Measurements from ENCODE around the gene EXOC3L1. TPM values are rescaled to one million over a fixed set of nuclear protein-coding genes. Genes with fewer than 3 reads are reported as not detected.

Gene EXOC3L1
- total and polyA plus RNA-seq, 2 of the 13 experiments (the other 11 are each of a cell fraction or from before 2014, with no cell fraction given): 0.12 TPM; not detected in 1

GRCh38 chr16:67164599-67165061 is 25.3 kb downstream of the EXOC3L1 start, which contains the start of gene HSF4 (continued):
- peak; percentile 100 for TF ChIP-seq SP5 (CRISPR knock-in tag; IDR thresholded peaks at IDR 0.05; ENCODE audit: borderline replicate concordance, low read depth)
- peak; percentile 96 for TF ChIP-seq ZNF687 (CRISPR knock-in tag; IDR thresholded peaks at IDR 0.05)
- TF ChIP-seq ZKSCAN1 (IDR thresholded peaks at IDR 0.05; ENCODE audit: low read length): no peak
- TF ChIP-seq MLLT10 (CRISPR knock-in tag; IDR thresholded peaks at IDR 0.05): no peak
- no peak for TF ChIP-seq NCOA5 (CRISPR knock-in tag; IDR thresholded peaks at IDR 0.05)
- TF ChIP-seq DR1 (CRISPR knock-in tag; IDR thresholded peaks at IDR 0.05): no peak; the same call in 1 of the 2 replicates
- TF ChIP-seq ZFP82 (CRISPR knock-in tag; IDR thresholded peaks at IDR 0.05; ENCODE audit: borderline replicate concordance): peak; percentile 62; the same call in 1 of the 2 replicates
- TF ChIP-seq ZNF709 (CRISPR knock-in tag; IDR thresholded peaks at IDR 0.05): no peak; the same call in 1 of the 2 replicates
- TF ChIP-seq ARID2 (CRISPR knock-in tag; IDR thresholded peaks at IDR 0.05; ENCODE audit: borderline replicate concordance): peak; percentile 75; the same call in 1 of the 2 replicates
- peak; percentile 92; the same call in 1 of the 2 replicates for TF ChIP-seq ZNF589 (CRISPR knock-in tag; conservative IDR thresholded peaks at IDR 0.05)
- peak; percentile 89; the same call in 1 of the 2 replicates for TF ChIP-seq TSC22D2 (CRISPR knock-in tag; IDR thresholded peaks at IDR 0.05; ENCODE audit: borderline replicate concordance)
- TF ChIP-seq ZKSCAN8 (CRISPR knock-in tag; IDR thresholded peaks at IDR 0.05; ENCODE audit: borderline replicate concordance): peak; percentile 69; the same call in 1 of the 2 replicates
- TF ChIP-seq KLF6 (CRISPR knock-in tag; IDR thresholded peaks at IDR 0.05): peak; percentile 88; the same call in 1 of the 2 replicates
- no peak for TF ChIP-seq NFE2 (CRISPR knock-in tag; IDR thresholded peaks at IDR 0.05)
- TF ChIP-seq UBTF (CRISPR knock-in tag; IDR thresholded peaks at IDR 0.05): peak; percentile 96
- TF ChIP-seq RARA (CRISPR knock-in tag; IDR thresholded peaks at IDR 0.05): peak; percentile 86
- no peak for TF ChIP-seq POLR2AphosphoS2 (IDR thresholded peaks at IDR 0.05; ENCODE audit: low read depth, low read length)
- peak; percentile 61; the same call in 1 of the 2 replicates for TF ChIP-seq MIER2 (CRISPR knock-in tag; IDR thresholded peaks at IDR 0.05)
- TF ChIP-seq ZNF839 (CRISPR knock-in tag; IDR thresholded peaks at IDR 0.05; ENCODE audit: borderline replicate concordance): no peak
- no peak for TF ChIP-seq ZNF781 (CRISPR knock-in tag; IDR thresholded peaks at IDR 0.05; ENCODE audit: borderline replicate concordance, not compliant biosample characterization)
- peak; percentile 40; the same call in 1 of the 2 replicates for TF ChIP-seq POLR2G (IDR thresholded peaks at IDR 0.05; ENCODE audit: low read depth, low read length)
- TF ChIP-seq CREBL2 (CRISPR knock-in tag; IDR thresholded peaks at IDR 0.05; ENCODE audit: borderline replicate concordance): peak; percentile 80; the same call in 1 of the 2 replicates

All from HepG2 (cell line).